AG10803 (cell line): Measurements from ENCODE around the gene GIPC1.
"Not testable (repeated sequence)": the region's sequence is repeated elsewhere in the genome, so short reads cannot be mapped to it uniquely, and the experiment has no call there.

Experiments used
- DNase-seq: peaks from one replicate; pipeline ENCODE4 v3.0.0; 2010; ENCODE audit warnings: low read depth
- H3K4me3 ChIP-seq: 2 replicates; pipeline ENCODE4 v1.5.1; 2011; ENCODE audit warnings: mild to moderate bottlenecking, low read length, control low read depth
- TF ChIP-seq, protein P1 (sequence below): conservative IDR thresholded peaks from 2 replicates; pipeline ENCODE4 v1.5.1; 2011; ENCODE audit warnings: mild to moderate bottlenecking, low read length, control low read depth, inconsistent platforms

GIPC1 gene

DNA sequence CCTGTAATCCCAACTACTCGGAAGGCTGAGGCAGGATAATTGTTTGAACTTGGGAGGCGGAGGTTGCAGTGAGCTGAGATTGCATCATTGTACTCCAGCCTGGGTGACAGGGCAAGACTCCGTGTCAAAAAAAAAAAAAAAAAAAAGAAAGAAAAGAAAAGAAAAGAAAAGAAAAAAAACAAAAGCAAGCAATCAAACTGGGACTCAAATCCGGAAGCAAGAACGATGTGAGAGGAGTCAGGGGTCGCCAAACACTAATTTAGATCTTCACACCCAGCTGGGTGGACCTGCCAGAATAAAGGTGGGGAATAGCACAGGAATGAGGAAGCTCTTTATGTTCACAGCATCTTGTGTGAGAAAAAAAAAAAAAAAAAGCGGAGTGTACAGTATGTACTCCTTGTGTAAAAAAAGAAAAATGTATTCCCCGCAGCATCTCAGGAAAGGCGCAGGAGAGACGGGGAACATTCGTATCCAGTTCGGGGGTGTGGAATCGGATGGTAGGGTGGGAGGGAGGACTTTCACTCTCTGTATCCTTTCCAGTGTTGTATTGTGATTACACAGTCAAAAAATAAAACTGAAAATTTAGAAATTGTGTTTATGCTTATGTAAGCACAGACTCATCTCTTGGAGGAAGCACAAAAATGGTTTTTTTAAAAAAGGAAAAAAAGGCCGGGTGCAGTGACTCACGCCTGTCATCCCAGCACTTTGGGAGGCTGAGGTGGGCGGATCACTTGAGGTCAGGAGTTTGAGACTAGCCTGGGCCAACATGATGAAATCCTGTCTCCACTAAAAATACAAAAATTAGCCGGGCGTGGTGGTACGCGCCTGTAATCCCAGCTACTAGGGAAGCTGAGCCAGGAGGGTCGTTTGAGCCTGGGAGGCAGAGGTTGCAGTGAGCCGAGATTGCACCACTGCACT is 14.6 kb upstream of the GIPC1 start:
- peak; percentile 86 for DNase-seq
- TF ChIP-seq, protein P1, sequence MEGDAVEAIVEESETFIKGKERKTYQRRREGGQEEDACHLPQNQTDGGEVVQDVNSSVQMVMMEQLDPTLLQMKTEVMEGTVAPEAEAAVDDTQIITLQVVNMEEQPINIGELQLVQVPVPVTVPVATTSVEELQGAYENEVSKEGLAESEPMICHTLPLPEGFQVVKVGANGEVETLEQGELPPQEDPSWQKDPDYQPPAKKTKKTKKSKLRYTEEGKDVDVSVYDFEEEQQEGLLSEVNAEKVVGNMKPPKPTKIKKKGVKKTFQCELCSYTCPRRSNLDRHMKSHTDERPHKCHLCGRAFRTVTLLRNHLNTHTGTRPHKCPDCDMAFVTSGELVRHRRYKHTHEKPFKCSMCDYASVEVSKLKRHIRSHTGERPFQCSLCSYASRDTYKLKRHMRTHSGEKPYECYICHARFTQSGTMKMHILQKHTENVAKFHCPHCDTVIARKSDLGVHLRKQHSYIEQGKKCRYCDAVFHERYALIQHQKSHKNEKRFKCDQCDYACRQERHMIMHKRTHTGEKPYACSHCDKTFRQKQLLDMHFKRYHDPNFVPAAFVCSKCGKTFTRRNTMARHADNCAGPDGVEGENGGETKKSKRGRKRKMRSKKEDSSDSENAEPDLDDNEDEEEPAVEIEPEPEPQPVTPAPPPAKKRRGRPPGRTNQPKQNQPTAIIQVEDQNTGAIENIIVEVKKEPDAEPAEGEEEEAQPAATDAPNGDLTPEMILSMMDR: no peak
- peak overlapping the region; percentile 53 for H3K4me3 ChIP-seq

DNA sequence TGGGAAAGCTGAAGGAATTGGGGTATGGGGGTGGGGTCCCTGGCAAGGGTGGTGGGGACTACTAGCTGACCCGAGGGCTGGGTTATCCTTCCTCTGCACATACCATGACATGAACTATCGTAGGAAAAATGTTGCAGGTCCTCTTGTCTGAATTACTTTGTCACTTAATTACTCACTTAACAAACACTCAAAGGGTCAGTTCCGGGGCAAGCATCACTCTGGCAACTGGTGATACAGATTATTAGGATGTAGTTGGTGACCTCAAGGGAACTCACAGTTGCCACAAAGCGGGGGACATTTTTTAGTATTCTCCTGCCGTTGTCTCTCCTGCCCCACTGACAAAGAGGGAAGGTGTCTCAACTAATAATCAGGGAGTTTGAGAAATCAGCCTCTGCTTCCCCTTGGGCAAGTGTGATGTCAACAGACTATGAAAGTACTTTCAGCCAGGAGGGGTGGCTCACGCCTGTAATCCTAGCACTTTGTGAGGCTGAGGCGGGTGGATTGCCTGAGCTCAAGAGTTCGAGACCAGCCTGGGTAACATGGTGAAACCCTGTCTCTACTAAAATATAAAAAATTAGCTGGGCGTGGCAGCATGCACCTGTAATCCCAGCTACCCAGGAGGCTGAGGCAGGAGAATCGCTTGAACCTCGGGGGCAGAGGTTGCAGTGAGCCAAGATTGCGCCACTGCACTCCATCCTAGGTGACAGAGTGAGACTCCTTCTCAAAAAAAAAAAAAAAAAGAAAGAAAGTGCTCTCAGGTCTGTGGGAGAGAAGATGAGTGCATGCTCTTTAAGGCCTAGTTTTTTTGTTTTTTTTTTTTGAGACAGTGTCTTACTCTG is 12.0 kb upstream of the GIPC1 start:
- DNase-seq: peak; percentile 66
- TF ChIP-seq, protein P1: no peak
- no peak overlapping the region for H3K4me3 ChIP-seq

- H3K4me3 ChIP-seq: no peak overlapping the region
- DNase-seq: peak; percentile 83
- TF ChIP-seq, protein P1: peak; percentile 61
These were observed 9.7 kb upstream of the GIPC1 start for GRCh38 chr19:14505488-14506239.

DNA sequence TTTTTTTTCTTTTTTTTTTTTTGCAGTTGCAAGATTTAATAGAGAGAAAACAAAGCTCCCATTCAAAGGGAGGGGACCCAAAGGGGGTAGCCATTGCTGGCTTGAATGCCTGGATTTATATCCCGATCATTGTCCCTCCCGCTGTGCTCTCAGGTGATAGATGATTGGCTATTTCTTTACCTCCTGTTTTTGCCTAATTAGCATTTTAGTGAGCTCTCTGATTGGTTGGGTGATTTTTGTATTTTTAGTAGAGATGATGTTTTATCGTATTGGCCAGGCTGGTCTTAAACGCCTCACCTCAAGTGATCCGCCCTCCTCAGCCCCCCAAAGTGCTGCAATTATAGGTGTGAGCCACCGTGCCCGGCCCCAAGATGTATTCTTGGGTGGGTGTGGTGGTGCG is 8.6 kb upstream of the GIPC1 start:
- not testable (repeated sequence) for H3K4me3 ChIP-seq, DNase-seq

DNA sequence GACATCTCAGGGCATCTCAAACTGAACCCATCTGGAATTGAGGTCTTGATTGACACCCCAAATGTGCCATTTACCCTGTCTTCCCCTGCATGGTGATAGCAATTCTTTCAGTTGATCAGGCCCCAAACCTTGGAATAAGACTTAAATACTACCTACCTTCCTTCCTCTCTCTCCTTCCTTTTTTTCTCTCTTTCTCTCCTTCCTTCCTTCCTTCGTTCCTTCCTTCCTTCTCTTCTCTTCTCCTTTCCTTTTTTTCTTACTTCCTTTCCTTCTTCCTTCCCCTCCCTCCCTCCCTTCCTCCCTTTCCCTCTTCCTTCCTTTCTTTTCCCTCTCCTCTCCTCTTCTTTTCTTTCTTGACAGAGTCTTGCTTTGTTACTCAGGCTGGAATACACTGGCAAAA is 7.4 kb upstream of the GIPC1 start:
- TF ChIP-seq, protein P1: no peak
- H3K4me3 ChIP-seq: no peak overlapping the region
- DNase-seq: no peak

GRCh38 chr19:14502334-14503092 is 6.6 kb upstream of the GIPC1 start:
- H3K4me3 ChIP-seq: no peak overlapping the region
- peak; percentile 63 for DNase-seq
- TF ChIP-seq, protein P1: no peak
